ENCODE data around the gene LRRC14B.
A peak's percentile ranks its signal among the peaks of the same experiment; 100 is the strongest.

The LRRC14B gene

DNA sequence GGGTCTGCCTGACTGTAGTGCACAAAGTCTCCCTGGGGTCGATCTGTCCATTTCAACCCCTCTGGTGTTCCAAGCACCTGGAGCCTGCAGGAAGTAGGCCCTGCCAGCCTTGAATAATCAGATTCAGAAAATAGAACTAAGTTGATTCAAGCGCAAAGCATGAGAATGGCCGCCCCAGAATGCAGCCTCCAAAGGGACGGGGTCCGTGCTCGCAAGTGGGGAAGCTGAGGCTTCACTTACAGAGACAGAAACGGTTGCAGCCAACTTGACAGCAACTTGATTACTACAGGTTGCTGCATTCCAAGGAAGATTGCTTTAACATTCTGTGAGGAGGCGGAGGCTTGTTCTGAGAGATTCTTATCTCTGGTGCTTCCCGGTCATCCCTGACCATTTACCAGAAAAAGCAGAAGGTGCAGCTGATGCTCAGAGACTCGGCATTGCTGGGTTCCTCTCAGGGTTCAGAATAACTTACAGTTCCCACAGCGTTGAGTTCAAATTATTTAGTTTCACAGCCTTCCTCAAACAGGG lies 14.9 kb upstream of the LRRC14B start:
- no peak for DNase-seq

DNA sequence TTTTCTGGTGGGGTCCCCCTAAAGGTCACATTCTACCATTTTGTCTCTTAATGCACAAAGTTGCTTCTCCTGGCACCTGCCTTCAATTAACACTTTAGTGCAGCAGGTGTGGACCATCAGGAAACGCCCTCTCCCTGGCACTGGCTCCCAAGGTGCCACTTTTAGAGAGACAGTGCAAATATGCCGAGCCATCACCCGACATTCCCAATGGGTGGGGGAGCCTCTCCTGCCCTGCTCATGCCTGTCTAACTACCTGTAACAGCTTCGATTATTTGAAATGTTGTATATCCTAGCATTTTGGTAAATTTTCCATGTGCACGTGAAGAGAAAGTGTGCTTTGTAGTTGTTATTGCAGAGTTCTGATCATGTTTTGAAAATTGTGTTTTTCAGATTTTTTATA lies 13.2 kb upstream of the LRRC14B start:
- no peak for DNase-seq

DNA sequence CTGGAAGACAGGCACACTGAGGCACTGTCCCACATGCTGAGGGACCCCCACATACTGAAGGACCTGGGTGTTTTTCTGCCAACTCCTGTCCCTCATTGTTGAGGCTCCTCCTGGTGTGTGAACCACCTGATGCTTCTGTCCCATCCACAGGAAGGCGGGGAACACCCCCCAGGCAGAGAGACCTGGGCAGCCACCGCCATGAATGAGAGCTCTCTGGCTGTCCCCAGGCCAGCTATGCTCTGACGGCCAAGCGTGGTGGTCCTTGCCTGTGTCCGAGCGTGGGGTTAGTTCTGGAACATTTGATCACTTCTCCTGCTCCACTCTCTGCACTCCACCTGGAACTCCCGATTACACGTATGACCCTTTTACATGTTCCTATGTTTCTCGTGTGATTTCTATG lies 11.9 kb upstream of the LRRC14B start:
- DNase-seq, result no peak

DNA sequence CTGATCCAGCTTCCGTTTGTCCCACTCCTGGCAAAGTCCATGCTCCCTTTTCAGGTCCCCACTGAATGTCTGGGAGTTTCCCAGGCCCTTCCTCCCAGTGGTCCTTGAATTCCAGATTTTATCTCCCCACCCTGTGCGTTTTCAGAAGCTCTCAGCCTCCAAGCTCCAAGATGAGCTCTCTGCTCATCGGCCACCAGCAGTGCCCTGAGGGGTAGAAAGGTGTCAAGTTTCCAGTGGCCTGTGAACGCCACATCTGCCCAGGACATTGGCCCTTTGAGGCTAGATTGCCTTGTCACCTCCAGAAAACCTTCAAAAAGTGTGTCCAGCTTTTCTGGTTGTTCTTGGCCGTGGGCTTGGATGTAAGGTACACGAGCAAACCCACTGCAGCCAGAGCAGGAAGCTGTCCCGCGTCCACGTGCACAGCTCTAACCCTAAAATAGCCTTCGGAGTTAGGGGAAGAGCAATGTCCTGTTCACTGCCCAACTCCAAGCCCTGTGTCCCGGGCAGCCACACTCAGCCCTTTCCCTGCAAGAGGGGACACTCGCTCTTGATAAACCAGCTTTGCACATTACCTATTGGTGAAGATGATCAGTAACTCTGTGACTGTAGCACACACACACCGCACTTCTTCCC lies 10.9 kb upstream of the LRRC14B start:
- DNase-seq, result no peak

DNA sequence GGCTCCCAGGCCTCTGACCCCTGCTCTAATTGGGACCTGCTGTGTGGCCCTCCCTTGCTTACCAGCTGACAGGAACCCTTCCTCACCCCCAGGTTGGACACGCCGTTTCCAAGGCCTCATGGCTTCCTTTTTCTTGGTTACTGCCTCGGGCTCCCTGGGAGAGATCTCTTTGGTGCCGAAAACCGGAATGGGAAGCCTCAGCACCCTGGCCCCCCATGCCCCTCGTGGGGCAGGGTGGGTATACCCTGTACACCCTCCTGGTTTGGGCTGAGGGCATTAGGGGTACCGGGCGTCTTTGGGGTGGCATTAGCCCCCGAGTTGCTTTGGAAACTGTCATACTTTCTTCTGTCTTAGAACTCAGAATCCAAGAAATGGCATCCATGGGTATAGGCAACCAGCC lies 10.1 kb upstream of the LRRC14B start:
- no peak for DNase-seq

DNA sequence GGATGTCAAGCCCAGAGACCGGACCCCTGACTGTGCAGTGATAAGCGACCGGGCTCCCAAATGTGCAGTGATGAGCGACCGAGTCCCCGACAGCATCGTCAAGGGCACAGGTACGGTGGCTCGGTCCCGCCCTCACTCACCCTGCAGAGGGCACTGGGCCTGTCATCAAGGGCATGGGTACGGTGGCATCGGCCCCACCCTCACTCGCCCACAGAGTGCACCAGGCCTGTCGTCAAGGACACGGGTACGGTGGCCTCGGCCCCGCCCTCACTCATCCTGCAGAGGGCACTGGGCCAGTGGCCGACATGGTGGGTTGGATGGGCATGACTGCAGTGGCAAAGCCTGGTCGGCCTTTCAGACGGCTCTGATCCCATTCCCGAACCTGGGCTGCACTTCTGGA lies 9.7 kb upstream of the LRRC14B start:
- DNase-seq, result no peak

DNA sequence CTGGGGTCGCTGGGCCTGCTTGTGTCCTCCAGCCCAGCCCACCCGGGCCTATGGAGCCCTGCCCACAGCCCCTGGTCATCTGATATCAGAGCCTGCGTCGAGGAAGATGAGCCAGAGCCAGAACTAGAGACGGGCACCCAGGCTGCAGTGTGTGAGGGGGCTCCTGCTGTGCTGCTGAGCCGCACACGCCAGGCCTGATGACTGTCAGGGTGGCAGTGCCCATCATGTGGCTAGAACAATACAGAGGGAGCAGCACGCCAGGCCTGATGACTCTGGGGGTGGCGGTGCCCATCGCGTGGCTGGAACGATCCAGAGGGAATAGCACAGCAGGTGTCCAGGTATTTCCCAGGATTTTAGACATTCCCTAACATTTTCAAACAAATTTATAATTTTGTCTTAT lies 9.2 kb upstream of the LRRC14B start:
- DNase-seq, result no peak

DNA sequence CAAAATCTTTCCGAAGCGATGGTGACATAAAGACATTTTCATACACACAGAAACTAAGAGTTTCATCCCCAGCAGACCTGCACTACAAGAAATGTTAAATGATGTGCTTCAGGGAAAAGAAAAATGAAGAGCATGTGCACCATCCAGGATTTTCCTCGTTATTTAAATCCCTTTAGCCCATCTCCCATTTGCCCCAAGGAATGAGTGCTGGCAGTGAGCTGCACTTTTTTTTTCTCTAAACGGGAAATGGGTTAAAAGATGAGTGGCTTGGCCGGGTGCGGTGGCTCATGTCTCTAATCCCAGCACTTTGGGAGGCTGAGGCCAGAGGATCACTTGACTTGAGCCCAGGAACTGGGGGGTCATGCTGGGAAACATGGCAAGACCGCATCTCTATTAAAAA lies 6.8 kb upstream of the LRRC14B start:
- DNase-seq, result no peak

DNA sequence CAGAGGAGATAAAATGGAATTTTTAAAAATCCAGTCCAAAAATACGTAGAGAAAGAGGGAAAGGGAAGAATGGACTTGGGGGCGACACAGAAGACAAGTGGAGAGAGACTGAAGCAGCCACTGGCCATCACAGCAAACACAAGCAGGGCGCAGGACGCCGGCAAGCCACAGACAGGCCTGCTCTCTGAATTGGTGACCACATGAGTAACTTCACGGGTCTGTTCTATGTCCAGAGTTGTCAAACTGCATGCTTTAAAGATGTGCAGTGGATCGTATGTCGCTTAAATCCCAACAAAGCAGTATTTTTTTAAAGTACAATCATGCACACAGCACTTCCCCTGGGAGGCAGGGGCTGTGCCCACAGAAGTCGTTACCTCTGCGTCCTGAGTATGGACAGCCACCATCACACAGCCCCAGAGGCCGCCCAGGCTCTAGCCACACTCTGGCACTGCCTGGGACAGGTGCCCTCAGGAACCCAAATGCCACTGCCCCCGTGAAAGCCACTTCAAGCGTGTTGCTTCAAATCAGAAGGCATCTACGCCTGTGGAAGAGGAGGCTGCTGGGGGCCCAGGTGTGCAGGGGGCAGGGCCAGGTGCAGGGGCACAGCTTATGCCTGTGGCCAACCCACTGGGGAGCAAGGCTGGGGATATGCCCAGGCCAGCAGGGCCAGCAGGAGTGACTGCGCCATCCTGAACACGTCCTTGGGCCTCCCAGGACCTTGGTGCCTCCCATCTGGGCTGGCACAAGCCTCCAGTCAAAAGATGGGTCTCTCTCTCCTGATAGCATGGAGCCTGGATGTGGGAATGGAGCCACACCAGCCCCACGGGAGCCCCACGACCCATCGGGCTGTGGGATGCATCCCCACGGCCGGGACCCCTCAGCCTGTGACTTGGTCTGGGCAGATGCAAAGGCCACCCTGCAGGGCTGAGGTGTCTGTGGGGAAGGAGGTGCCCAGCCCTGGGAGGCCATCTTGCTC lies 5.9 kb upstream of the LRRC14B start:
- DNase-seq, result no peak

DNA sequence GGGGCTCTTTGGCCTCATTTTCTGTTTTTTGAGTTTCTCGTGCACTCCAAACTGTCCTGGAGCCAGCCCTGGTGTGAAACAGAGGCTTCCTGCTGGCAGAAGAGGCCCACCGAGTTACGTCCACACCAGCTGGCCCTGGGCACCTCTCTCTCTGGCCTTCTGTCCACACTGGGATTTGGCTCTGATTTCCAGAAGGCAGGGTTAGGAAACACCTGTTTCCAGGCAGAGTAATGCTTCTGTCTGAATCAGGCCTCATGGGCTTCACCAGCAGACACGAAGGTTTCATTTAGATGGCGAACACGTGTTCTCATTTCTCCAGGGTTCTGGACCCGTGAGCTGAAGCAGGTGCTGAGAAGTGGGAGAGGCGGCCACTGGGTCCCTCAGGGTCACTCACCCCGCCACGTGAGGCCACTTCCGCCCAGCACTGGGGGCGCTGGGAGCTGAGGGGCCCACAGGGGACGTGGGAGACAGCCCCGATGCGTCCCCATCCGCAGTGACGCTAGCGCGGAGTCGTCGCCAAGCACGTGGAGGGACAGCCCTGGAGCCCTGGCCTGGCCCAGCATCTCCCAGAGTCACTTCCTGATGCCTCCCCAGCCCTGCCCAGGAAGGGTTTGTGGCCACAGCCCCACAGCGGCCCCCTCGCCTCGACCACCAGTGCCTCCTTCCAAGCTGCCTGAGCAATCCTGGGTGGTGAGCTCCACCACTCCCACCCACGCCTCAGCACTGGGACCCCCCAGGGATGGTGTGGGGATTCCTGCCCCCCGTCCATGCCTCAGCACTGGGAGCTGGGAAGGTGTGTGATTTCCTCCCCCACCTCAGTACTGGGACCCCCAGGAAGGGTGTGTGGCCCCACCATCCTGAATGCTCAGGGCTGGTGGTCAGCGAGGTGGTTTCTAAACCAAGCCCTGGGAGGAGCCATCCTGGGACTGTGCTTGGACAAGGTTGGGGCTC lies 4.9 kb upstream of the LRRC14B start:
- no peak for DNase-seq

DNA sequence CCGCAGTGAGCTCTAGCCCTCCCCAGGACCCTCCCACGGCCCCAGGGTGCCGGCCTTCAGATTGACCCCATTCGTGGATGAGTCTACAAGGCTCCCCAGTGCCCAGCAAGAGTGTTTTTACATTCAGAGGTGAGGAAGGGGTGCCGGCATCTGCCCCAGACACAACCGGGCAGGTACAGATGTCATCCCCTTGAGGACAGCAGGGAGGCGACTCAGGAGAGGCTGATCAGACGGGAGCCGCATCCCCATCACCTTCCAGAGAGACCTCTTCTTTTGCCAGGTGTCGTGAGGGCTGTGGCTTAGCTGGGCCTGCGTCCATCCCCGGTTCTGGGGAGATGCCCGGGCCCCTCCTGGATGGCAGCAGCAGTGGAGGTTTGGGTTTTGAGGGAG lies 4.3 kb upstream of the LRRC14B start:
- no peak for DNase-seq

DNA sequence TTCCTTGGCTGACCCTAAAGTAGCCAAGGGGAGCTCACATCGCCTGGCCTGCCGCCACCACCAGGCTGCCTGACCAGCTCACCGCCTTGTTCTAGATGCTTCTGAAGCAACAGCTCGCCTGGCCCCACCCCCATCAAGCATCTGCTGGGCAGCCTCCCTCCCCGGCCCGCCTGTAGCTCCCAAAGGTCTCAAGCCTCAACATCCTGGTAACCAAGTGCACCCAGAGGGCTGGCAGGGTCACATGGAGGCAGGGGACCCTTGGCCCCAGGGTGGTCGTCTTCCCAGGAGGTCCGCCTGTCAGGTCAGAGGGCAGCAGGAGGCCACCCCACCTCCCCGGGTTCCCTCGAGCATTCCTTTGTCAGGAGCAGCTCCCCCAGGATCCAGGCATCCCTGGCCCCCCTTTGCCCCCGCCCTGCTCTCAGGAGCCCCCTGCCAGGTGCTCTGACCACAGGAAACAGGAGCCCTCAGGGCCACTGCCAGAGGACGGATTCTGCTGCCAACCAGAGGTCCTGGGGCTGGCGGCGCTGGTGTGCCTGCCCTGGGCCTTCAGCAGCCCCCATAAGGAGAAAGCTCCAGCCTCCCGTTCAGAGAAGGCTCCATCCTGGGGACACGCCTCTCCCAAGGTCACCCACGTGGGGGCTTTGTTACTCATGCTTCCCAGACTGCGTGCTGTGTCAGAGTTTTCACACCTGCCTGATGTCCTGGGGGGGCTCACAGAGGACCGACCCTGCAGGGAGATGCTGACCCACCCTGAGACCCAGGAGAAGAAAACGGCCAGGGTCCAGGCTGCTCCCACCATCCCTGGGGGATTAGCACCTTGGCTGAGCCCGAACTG lies 3.5 kb upstream of the LRRC14B start:
- DNase-seq, result no peak

DNA sequence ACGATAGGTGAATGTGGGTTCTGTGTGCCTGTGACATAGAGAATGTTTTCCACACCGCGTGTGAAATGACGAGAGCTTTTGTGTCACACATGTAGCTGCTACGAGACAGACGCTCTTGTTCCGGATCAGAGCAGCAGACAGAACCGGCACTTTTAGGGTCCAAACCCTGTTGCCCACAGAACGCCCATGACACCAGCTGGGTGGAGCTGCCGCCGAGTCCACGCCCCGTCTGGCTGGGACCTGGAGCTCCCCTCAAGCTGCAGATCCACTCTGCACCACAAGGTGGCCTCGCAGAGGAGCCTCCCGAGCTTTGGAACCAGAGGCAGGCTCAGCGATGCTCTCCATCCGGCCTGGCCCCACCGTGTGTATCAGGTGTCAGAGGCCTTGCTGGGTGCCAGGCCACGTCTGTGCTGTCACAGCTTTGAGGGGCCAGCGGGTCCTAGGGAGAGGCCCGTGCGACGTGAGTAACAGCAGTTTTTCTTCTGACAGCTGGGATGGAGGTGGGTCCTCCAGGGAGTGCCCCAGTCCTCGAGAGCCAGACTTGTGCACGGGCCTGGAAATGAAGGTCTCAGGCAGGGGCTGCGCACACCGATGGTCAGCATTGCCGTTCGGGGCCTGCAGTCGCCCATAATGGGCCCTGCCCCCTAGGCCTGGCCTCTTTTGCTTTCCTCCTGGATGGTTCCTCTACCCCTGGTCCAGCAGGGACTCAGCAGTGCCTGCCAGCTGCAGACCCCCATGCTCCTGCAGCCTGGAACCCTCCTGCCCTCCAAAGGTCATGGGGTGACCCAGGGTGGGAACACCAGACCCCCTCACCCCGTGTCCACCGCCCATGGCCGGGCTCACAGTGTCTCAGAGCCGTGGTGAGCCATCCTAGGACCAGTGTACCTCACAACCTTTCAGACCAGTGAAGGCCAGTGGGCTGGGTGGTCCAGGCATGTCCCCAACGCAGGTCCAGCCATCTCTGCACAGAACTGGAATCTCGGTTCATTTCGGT lies 2.5 kb upstream of the LRRC14B start:
- peak; percentile 79 to 86 for DNase-seq

DNA sequence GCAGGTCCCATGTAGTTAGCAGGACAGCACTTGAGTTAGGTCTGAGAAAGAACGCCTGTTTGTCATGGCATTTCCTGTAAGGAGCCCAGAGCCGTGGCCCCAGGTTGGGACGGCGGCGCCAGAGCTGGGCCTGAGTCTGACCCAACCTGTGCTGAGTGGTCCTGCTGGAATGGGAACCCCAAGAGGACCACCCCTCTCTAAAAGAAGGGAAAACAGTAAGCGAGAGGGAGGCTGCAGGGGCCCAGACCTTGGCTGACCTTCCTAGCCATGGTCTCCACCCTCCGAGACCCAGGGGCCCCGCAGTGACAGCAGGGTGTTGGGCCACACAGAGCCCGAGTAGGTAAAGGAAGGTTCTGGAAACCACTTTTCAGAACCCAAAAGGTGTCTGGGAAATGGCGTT lies 1.8 kb upstream of the LRRC14B start:
- no peak for DNase-seq

DNA sequence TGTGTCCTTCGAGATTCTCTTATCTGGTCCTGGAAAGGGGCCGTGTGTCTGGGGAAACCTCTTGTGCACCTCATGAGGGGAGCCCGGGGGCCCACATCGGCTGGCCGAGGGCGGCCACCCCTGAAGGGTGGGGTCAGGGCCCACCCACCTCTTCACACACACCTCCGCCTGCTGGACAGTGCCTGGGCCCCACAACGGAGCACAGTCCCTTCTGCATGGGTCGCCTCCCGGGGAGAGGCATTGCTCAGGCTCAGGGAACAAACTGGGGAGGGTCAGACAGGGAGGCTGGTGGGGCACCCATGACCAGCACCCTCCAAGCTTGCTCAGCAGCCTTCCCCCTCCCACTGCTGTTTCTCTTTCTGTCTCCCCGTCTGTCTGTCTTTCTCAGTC lies 1.3 kb upstream of the LRRC14B start:
- DNase-seq, result no peak

DNA sequence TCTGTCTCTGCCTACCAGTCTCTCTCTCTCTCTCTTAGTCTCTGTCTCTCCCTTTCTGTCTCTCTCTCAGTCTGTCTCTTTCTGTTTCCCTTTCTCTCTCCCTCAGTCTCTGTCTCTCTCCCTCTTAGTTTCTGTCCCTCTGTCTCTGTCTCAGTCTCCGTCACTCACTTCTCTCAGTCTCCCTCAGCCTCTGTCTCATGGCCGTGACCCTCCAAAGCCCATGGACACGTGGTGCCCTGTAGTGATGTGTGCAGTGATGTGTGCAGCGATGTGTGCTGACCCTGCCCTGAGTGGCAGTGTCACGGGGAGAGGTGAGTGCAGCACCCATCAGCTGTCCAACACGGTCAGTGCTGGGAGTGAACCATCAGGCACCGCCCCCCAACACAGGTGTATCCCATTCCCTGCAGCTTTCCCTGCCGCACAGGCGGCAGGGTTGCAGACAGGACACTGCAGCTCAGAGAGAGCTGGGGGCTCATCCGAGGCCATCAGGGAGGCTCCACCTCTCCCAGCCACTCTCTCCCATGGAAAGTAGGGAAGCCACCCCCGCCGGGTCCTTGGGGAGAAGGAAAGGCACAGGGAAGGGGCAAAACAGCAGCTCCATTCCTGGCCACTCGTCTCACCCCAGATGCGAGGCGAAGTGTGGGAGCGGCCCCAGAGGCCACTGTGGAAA lies 794 bp upstream of the LRRC14B start:
- no peak for DNase-seq

DNA sequence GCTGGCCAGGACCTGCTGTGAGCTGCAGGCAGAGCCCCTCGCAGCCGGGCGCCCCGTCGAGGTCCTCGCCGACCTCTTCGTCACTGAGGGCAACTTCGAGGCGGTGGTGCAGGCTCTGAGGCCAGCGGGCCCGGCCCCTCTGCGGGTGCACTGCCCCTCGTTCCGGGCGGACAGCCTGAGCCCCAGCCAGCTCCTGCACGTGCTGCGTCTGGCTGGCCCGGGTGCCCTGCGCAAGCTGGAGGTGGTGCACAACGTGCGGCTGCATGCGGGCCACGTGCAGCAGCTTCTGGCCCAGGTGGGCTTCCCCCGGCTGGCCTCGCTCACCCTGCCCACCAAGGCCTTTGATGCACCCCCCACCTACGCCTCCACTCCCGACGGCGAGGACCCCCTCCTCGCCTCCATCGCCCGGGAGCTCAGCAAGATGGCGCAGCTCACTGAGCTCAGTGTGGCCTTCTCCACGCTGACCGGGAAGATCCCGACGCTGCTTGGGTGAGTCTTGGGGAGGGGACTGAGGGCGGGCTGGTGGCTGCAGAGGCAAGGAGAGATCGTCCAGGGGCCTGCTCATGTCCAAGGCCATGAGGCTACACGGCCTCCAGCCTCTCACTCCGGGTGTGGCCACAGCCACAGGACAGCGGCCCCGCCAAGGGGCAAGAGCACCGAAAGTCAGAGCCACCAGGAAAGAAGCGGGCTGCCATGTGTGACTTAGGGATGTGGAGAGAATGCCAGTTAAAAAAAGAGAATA lies 825 bp downstream of the LRRC14B start:
- DNase-seq, result no peak

DNA sequence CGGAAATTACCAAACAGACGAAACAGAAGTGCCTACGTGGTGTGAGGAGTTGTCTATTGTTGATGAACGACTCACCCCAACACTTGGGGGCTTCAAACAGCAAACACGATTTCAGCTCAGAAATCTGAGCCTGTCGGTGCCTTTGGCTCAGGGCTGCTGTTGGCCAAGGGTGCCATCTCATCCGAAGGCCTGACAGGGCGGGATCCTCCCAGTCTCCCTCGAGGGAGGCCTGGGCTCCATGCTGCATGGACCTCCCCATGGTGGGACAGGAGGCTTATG lies 1.3 kb downstream of the LRRC14B start:
- no peak for DNase-seq

DNA sequence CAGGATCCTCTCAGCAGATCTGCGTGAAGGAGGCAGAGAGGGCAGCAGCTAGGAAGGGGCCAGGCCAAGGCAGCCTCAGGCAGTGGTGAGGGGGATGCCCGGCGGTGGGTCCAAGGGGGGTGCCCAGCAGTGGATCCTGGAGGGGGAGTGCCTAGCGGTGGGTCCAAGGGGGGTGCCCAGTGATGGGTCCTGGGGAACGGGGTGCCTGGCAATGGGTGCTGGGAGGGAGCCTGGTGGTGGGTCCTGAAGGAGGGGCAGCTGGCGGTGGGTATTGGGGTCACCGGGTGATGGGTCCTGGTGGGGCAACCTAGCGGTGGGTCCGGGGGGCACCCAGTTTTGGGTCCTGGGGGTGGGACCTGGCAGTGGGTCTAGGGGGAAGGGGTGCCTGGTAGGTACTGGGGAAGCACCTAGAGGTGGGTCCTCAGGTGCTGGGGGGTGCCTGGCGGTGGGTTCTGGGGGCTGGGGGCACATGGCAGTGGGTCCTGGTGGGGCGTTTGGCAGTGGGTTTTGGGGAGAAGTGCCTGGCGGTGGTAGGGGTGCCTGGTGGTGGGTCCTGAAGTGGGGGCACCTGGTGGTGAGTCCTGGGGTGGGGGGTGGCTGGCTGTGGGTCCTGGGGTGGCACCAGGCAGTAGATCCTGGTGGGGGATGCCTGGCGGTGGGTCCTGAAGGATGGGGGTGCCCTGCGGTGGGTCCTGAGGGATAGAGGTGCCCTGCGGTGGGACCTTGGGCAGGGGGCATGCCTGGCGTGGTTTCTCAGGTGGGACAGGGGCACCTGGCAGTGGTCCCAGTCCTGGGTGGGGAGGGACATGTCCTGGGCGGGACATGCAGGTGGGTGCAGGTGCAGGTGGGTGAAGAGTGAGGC lies 1.9 kb downstream of the LRRC14B start:
- no peak for DNase-seq

Measured in activated CD4-positive, alpha-beta T cell treated with anti-CD3 and anti-CD28 coated beads for 4 hours (primary cell).